HL-60 (cell line): Measurements from ENCODE around the gene FAM78A.

Experiments
- POLR2AphosphoS5 ChIP-seq: IDR thresholded peaks from 2 replicates; pipeline ENCODE4 v1.6.1; 2012; ENCODE audit warnings: low read depth
- TF ChIP-seq, protein P1 (sequence below): IDR thresholded peaks from one replicate; pipeline ENCODE4 v1.5.1; 2011; ENCODE audit warnings: low read length, control low read depth, inconsistent platforms; ENCODE audit not compliant: insufficient read depth

- TF ChIP-seq, protein P1, sequence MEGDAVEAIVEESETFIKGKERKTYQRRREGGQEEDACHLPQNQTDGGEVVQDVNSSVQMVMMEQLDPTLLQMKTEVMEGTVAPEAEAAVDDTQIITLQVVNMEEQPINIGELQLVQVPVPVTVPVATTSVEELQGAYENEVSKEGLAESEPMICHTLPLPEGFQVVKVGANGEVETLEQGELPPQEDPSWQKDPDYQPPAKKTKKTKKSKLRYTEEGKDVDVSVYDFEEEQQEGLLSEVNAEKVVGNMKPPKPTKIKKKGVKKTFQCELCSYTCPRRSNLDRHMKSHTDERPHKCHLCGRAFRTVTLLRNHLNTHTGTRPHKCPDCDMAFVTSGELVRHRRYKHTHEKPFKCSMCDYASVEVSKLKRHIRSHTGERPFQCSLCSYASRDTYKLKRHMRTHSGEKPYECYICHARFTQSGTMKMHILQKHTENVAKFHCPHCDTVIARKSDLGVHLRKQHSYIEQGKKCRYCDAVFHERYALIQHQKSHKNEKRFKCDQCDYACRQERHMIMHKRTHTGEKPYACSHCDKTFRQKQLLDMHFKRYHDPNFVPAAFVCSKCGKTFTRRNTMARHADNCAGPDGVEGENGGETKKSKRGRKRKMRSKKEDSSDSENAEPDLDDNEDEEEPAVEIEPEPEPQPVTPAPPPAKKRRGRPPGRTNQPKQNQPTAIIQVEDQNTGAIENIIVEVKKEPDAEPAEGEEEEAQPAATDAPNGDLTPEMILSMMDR, result no peak
- no peak for TF ChIP-seq POLR2AphosphoS5
These were observed 18.1 kb downstream of the FAM78A start for GRCh38 chr9:131258186-131258585.
